Sigmoid colon (tissue), 4 donors: ENCODE results near the gene CELA2B.
"Not testable (repeated sequence)": the region's sequence is repeated elsewhere in the genome, so short reads cannot be mapped to it uniquely, and the experiment has no call there.

ENCODE experiments used
- CTCF ChIP-seq, 4 experiments: fragments of 450-650 bp in 3 of 4; fragments of 200-600 bp in 1 of 4; IDR thresholded peaks; one replicate each; pipeline ENCODE4 v1.5.1; 2016 to 2019; ENCODE audit warnings: antibody characterized with exemption in 4 of 4, mild to moderate bottlenecking in 3 of 4, moderate library complexity in 2 of 4
- EP300 ChIP-seq, 4 donors: sonication (generic); formaldehyde crosslinking; IDR thresholded peaks; one replicate each; pipeline ENCODE4 v1.6.1; 2017; ENCODE audit warnings: antibody characterized with exemption in 4 of 4
- POLR2A ChIP-seq, 2 donors: fragments of 450-650 bp; IDR thresholded peaks; one replicate each; pipeline ENCODE4 v1.6.1; 2016; ENCODE audit warnings: antibody characterized with exemption in 2 of 2, mild to moderate bottlenecking in 2 of 2, moderate library complexity in 2 of 2
- POLR2AphosphoS5 ChIP-seq, 4 donors: sonication (generic); formaldehyde crosslinking; IDR thresholded peaks; one replicate each; pipeline ENCODE4 v1.6.1; 2017; ENCODE audit warnings: antibody characterized with exemption in 4 of 4

- not testable (repeated sequence) for TF ChIP-seq CTCF, POLR2AphosphoS5, POLR2A, EP300 (IDR thresholded peaks at IDR 0.05)
Measured at GRCh38 chr1:15484443-15484842, 8.5 kb downstream of the CELA2B start.
